Loucy (cell line): ENCODE results near the gene ST6GALNAC1.

ENCODE experiments used
- CTCF ChIP-seq: fragments of 200-600 bp; sonication (generic); conservative IDR thresholded peaks from 2 replicates; pipeline ENCODE4 v1.5.1; 2014; ENCODE audit warnings: mild to moderate bottlenecking, antibody characterized with exemption, low read length
- EZH2phosphoT487 ChIP-seq: fragments of 200-600 bp; IDR thresholded peaks from 2 replicates; pipeline ENCODE4 v1.6.1; 2018; ENCODE audit warnings: antibody characterized with exemption, mild to moderate bottlenecking, moderate library complexity, borderline replicate concordance

- TF ChIP-seq CTCF (no peak), EZH2phosphoT487 (no peak)
These were observed 1.4 kb upstream of the ST6GALNAC1 start for GRCh38 chr17:76644995-76645394.
